K562 (cell line): ENCODE results near the gene PGP. TPM values are rescaled to one million over a fixed set of nuclear protein-coding genes. Genes with fewer than 3 reads are reported as not detected.
A peak's percentile ranks its signal among the peaks of the same experiment; 100 is the strongest.
"Not testable (repeated sequence)": the region's sequence is repeated elsewhere in the genome, so short reads cannot be mapped to it uniquely, and the experiment has no call there.

Experiments used
- ATAC-seq: fragments of 200-7000 bp; cut with Tn5 transposase; 3 replicates; pipeline ENCODE4 v1.9.1; 2020; ENCODE audit warnings: moderate library complexity
- BruUV-seq: library from RNA; stranded (reverse); fragments of 400-500 nt; replicated peaks from 2 replicates; lab custom pipeline; 2021; lab: Mats Ljungman, UMichigan
- CTCF ChIA-PET: fragments of 300-600 bp; formaldehyde crosslinking; extraction: SDS; loops from one replicate; lab custom pipeline; 2021; ENCODE audit warnings: low intra/inter-chr PET ratio; lab: Yijun Ruan, JAX
- POLR2A ChIA-PET: fragments of 300-600, 350-650 bp; sonication (Branson Sonifier 250); formaldehyde crosslinking; extraction: SDS; loops from one replicate; lab custom pipeline; 2021; ENCODE audit warnings: antibody characterized with exemption, inconsistent platforms; lab: Yijun Ruan, JAX
- DNase-seq, 4 experiments: peaks; one replicate each; pipeline versions ENCODE4 v3.0.0 to v3.0.0-alpha.2; 2011 to 2018; ENCODE audit warnings: low spot score in 3 of 4, mixed read lengths in 3 of 4; ENCODE audit errors: extremely low read depth in 1 of 4
- FAIRE-seq: peaks from 2 replicates; lab custom pipeline; 2011; peaks lifted over from hg19 to GRCh38; lab: Jason Lieb, UNC
- H2AFZ ChIP-seq: 2 replicates; pipeline ENCODE4 v1.6.0; 2011; ENCODE audit warnings: low read depth, low read length, control low read depth, inconsistent platforms
- H3K27ac ChIP-seq: fragments of 200-600 bp; 3 replicates; pipeline ENCODE4 v1.8.0; 2011; ENCODE audit warnings: low read depth, mild to moderate bottlenecking, control low read depth, inconsistent platforms, low read length, moderate library complexity, mixed read lengths; ENCODE audit errors: extremely low read depth
- H3K27me3 ChIP-seq, 2 experiments: fragments of 300-600 bp in 1 of 2; 2 replicates in 1 of 2; 3 replicates in 1 of 2; pipeline versions ENCODE4 v1.6.0 to v1.8.0; 2011; ENCODE audit warnings: inconsistent platforms in 2 of 2, low read length in 2 of 2, mild to moderate bottlenecking in 1 of 2, mixed read lengths in 1 of 2, moderate library complexity in 1 of 2; ENCODE audit not compliant: control insufficient read depth in 2 of 2, insufficient read depth in 2 of 2
- H3K36me3 ChIP-seq: fragments of 300-600 bp; 3 replicates; pipeline ENCODE4 v1.8.0; 2011; ENCODE audit warnings: mild to moderate bottlenecking, low read length, inconsistent platforms; ENCODE audit not compliant: control insufficient read depth, insufficient read depth
- H3K4me1 ChIP-seq, 2 experiments: fragments of 200-600 bp in 1 of 2; replicated peaks in 1 of 2; 2 replicates in 1 of 2; 3 replicates in 1 of 2; pipeline versions ENCODE4 v1.5.1 to v1.8.0; 2011; ENCODE audit warnings: inconsistent platforms in 2 of 2, low read length in 2 of 2, mild to moderate bottlenecking in 1 of 2, mixed read lengths in 1 of 2, moderate library complexity in 1 of 2; ENCODE audit not compliant: control insufficient read depth in 2 of 2, insufficient read depth in 2 of 2
- H3K4me2 ChIP-seq: 2 replicates; pipeline ENCODE4 v1.6.1; 2011; ENCODE audit warnings: low read length, control low read depth, inconsistent platforms, mixed read lengths; ENCODE audit not compliant: insufficient read depth
- H3K4me3 ChIP-seq: fragments of 200-600 bp; sonication (generic), shearing (Covaris generic); 2 replicates; pipeline ENCODE4 v1.5.1; 2016; ENCODE audit warnings: control low read depth, inconsistent platforms
- H3K79me2 ChIP-seq: fragments of 200-600 bp; 3 replicates; pipeline ENCODE4 v1.8.0; 2011; ENCODE audit warnings: low read length, inconsistent platforms; ENCODE audit not compliant: control insufficient read depth, insufficient read depth
- H3K9ac ChIP-seq, 2 experiments: 2 replicates each; pipeline versions ENCODE4 v1.6.0 to v1.6.1; 2011; ENCODE audit warnings: low read depth in 2 of 2, low read length in 2 of 2, control low read depth in 1 of 2, inconsistent platforms in 1 of 2, mild to moderate bottlenecking in 1 of 2, mixed read lengths in 1 of 2; ENCODE audit not compliant: insufficient read depth in 1 of 2
- H3K9me1 ChIP-seq: one replicate; pipeline ENCODE4 v1.6.0; 2011; ENCODE audit warnings: inconsistent platforms, mild to moderate bottlenecking, low read length, moderate library complexity; ENCODE audit not compliant: control insufficient read depth, insufficient read depth
- H3K9me3 ChIP-seq: replicated peaks from 2 replicates; pipeline ENCODE4 v1.5.1; 2011; ENCODE audit warnings: low read depth, low read length, inconsistent platforms; ENCODE audit not compliant: control insufficient read depth, insufficient read depth
- H4K20me1 ChIP-seq: replicated peaks from 2 replicates; pipeline ENCODE4 v1.6.1; 2011; ENCODE audit warnings: low read length, inconsistent platforms, mixed read lengths; ENCODE audit not compliant: control insufficient read depth, insufficient read depth
- ARID3B ChIP-seq: fragments of 250-450 bp; sonication (Bioruptor Pico); IDR thresholded peaks from 2 replicates; pipeline ENCODE4 v1.4.0; 2020; ENCODE audit warnings: borderline replicate concordance
- E2F3 ChIP-seq: fragments of 250-450 bp; sonication (Bioruptor Pico); IDR thresholded peaks from 2 replicates; pipeline ENCODE4 v1.4.0; 2020; ENCODE audit warnings: mild to moderate bottlenecking
- EZH2 ChIP-seq: IDR thresholded peaks from 2 replicates; pipeline ENCODE4 v1.6.1; 2012; ENCODE audit warnings: low read depth, mild to moderate bottlenecking, inconsistent platforms, low read length, borderline replicate concordance
- GATAD2B ChIP-seq: fragments of 450-650 bp; IDR thresholded peaks from 2 replicates; pipeline ENCODE4 v1.6.1; 2017; ENCODE audit warnings: mild to moderate bottlenecking, borderline replicate concordance
- NR2C1 ChIP-seq, 2 experiments: fragments of 450-650 bp; IDR thresholded peaks; 2 replicates each; pipeline ENCODE4 v1.6.1; 2017; ENCODE audit warnings: mild to moderate bottlenecking in 2 of 2, antibody characterized with exemption in 1 of 2, inconsistent platforms in 1 of 2, missing compliant biosample characterization in 1 of 2, missing genetic modification characterization in 1 of 2
- RBFOX2 ChIP-seq: fragments of 200-400 bp; formaldehyde crosslinking; IDR thresholded peaks from 2 replicates; pipeline ENCODE4 v1.6.1; 2017; ENCODE audit warnings: low read depth, mild to moderate bottlenecking, low read length, moderate library complexity
- RBM25 ChIP-seq: fragments of 200-400 bp; formaldehyde crosslinking; IDR thresholded peaks from 2 replicates; pipeline ENCODE4 v1.6.1; 2018; ENCODE audit warnings: low read length, low read depth, moderate library complexity; ENCODE audit not compliant: severe bottlenecking
- ZNF134 ChIP-seq: fragments of 250-450 bp; sonication (Bioruptor Pico); conservative IDR thresholded peaks from 2 replicates; pipeline ENCODE4 v1.4.0; 2020
- WGBS: fragments of 100-300 bp; shearing (Covaris generic); methylation state at CpG from one replicate; pipeline ENCODE4 v1.1.6; 2016; ENCODE audit warnings: low coverage, mixed read lengths; ENCODE audit not compliant: insufficient coverage; ENCODE audit errors: missing lambda C conversion rate; 5-methylcytosine and 5-hydroxymethylcytosine counted together
- in situ Hi-C: fragments of 300-500 bp; cut with MboI; formaldehyde crosslinking; loops from 4 replicates; pipeline ENCODE4 v1.15.0; 2018; ENCODE audit warnings: inconsistent platforms, mixed read lengths
- intact Hi-C: fragments of 100-400 bp; cut with micrococcal nuclease; formaldehyde crosslinking; loops from 2 replicates; pipeline ENCODE4 v1.14.2; 2022
- polyA plus RNA-seq, 8 experiments: library from polyadenylated mRNA; depleted of rRNA in 4 of 8; stranded (reverse) in 5 of 8; unstranded in 3 of 8; fragments of >200 nt; fragmentation: Nextera tagmentation in 2 of 8; fragmentation: Illumina TruSeq in 1 of 8; extraction: Ambion mirVana in 2 of 8; extraction: Trizol in 1 of 8; gene quantifications; 2 replicates each; pipeline versions ENCODE4 v1.2.1 to v1.2.3, GENCODE V29; 2011 to 2014; ENCODE audit warnings: inconsistent platforms in 1 of 8, missing spikeins in 1 of 8
- total RNA-seq, 7 experiments: library from RNA; depleted of rRNA in 6 of 7; stranded (reverse); fragments of >200 nt in 6 of 7; fragmentation: Illumina TruSeq in 2 of 7; extraction: Trizol in 2 of 7; gene quantifications; 2 replicates each; pipeline versions ENCODE4 v1.2.1 to v1.2.3, GENCODE V29; 2011 to 2021; ENCODE audit warnings: low replicate concordance in 1 of 7

Gene PGP
- total and polyA plus RNA-seq, 9 of the 15 experiments (the other 6 are each of a cell fraction or from before 2014, with no cell fraction given): 1.1 to 57.6 (median 19.6) TPM

GRCh38 chr16:2214719-2214968 is at the start of gene PGP (continued):
- TF ChIP-seq ZNF134 (CRISPR knock-in tag): 0 out of 2 replicates have a peak, but pooled peaks have one; percentile 27
- no peak for TF ChIP-seq NR2C1 (IDR thresholded peaks at IDR 0.05)
- no peak for TF ChIP-seq NR2C1 (tag; IDR thresholded peaks at IDR 0.05)
- TF ChIP-seq ARID3B (CRISPR knock-in tag): no peak
- TF ChIP-seq E2F3 (CRISPR knock-in tag): 0 out of 2 replicates have a peak, but pooled peaks have one; percentile 92
- peak; percentile 81; the same call in 1 of the 2 replicates for TF ChIP-seq EZH2
- TF ChIP-seq GATAD2B: no peak
- peak; percentile 100 for TF ChIP-seq RBM25

DNA sequence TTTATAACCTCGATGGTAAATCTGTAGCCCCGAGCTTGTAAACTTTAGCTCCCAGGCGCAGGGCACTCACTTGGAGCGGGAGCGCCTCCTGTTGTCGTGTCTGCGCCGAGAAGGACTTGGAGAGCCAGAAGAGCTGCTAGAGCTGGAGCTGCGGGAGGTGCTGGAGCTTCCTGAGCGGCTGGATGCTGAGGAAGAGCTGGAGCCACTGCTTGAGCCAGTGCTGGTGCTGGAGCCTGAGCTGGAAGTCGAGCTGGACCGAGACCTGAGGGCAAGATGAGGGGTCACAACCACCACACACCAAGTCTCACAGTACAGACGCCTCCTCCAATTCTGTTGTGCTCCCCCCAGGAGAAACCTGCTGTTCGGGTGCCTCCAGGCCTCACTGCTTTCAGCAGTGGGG is 48.4 kb upstream of the PGP start:
- DNase-seq, intact Hi-C loops, H3K4me1 ChIP-seq, CTCF ChIA-PET, H2AFZ ChIP-seq, BruUV-seq, in situ Hi-C loops, ATAC-seq, H3K9me3 ChIP-seq, H3K27me3 ChIP-seq, FAIRE-seq: not testable (repeated sequence)
- POLR2A ChIA-PET: interaction anchor here (1.0 to 6.0 kb wide), 7 partner anchors 9 to 108 kb away, joined by 3 to 40 read pairs (median 4); partner anchors contain the start of gene ECI1
- H3K79me2 ChIP-seq: peaks cover 75% of the 10 kb centered on the region
- H4K20me1 ChIP-seq: peaks cover 27% of the 10 kb centered on the region
- TF ChIP-seq RBFOX2: 0 out of 2 replicates have a peak, but pooled peaks have one; percentile 31
- TF ChIP-seq, all 486 proteins: peak for 1; not testable (repeated sequence) for 485
- 93% methylated on average over 14 of the region's 14 CpGs for WGBS
- H3K9me1 ChIP-seq, H3K4me2 ChIP-seq, H3K9ac ChIP-seq, H3K27ac ChIP-seq, H3K4me3 ChIP-seq: not testable (repeated sequence)
- peaks cover 88% of the 10 kb centered on the region for H3K36me3 ChIP-seq
